ENCODE data around the gene SHROOM2. TPM values are rescaled to one million over a fixed set of nuclear protein-coding genes. Genes with fewer than 3 reads are reported as not detected.

Gene SHROOM2
- polyA plus RNA-seq, 1 donor (not counting 4 experiments of a cell fraction or from before 2014, with no cell fraction given), result 3.3 TPM

DNA sequence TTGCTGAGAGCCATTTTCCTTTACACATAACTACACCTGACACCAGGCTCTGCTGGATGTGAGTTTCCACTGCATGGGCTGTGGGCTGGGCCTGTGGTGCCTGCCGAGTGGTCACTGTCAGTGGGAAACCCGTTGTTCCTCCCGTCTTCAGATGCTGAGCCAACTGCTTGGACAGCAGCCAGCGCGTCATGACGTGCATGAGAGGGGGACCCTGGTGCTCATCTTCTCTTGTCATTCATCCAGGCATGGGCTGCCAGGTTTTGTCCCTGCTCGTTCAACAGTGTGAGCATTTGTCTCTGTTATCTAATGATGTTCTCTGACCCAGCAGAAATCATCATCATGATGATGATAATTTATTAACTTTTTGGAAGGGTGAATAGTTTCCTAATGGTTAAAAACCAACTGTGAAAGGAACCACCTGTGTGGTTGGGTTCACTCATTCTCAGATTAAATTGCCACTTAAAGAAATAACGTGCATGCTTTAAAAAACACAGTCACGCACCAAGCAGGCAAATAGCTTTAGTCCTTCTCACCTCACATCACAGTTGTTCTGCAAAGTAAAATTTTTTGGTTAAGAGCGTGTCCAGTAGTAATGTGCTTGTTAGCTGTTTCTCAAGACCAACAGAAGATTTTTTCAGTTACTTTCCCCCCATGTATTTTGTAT is 161.0 kb downstream of the SHROOM2 start:
- Histone ChIP-seq H3K4me2 (ENCODE audit: control insufficient read depth, extremely low read depth, insufficient read depth, low read depth, low read length) (no peak overlapping the region), H3K36me3 (ENCODE audit: control insufficient read depth in 2 of 2, extremely low read depth in 1 of 2, insufficient read depth in 2 of 2, low read length in 2 of 2) (peaks cover 0 to 2% of the 10 kb centered on the region in 2 experiments), H3K4me3 (ENCODE audit: control insufficient read depth in 2 of 3, extremely low read depth in 1 of 3, insufficient read depth in 2 of 3, low read depth in 1 of 3, low read length in 3 of 3) (no peak overlapping the region), H3K9me1 (ENCODE audit: control insufficient read depth, extremely low read depth, insufficient read depth, low read length) (no peaks in the 10 kb centered on the region), H3K27me3 (ENCODE audit: control insufficient read depth, extremely low read depth, insufficient read depth, low read length) (no peaks in the 10 kb centered on the region), H3K27ac (ENCODE audit: control insufficient read depth, insufficient read depth, low read length) (no peak overlapping the region), H3K4me1 (ENCODE audit: control insufficient read depth, extremely low read depth, insufficient read depth, low read length) (no peaks in the 10 kb centered on the region), H3K79me2 (ENCODE audit: control insufficient read depth, insufficient read depth, low read length) (no peaks in the 10 kb centered on the region), H2AFZ (ENCODE audit: control insufficient read depth, low read length) (no peak overlapping the region), H3K9me3 (ENCODE audit: control insufficient read depth, low read depth, low read length) (no peaks in the 10 kb centered on the region), H3K9ac (ENCODE audit: control insufficient read depth, extremely low read depth, insufficient read depth, low read length) (no peak overlapping the region), H4K20me1 (ENCODE audit: control insufficient read depth, extremely low read depth, insufficient read depth, low read length) (no peaks in the 10 kb centered on the region)
- DNase-seq (ENCODE audit: low read depth, low spot score) (no peak), FAIRE-seq (no peak)
- dilution Hi-C loops (cut with MboI; ENCODE audit: extremely low pct_ligation_motif_present, low sequenced_read_pairs), result no loop called here
- TF ChIP-seq EZH2 (IDR thresholded peaks at IDR 0.05; ENCODE audit: low read length), result no peak
- TF ChIP-seq, protein P1, sequence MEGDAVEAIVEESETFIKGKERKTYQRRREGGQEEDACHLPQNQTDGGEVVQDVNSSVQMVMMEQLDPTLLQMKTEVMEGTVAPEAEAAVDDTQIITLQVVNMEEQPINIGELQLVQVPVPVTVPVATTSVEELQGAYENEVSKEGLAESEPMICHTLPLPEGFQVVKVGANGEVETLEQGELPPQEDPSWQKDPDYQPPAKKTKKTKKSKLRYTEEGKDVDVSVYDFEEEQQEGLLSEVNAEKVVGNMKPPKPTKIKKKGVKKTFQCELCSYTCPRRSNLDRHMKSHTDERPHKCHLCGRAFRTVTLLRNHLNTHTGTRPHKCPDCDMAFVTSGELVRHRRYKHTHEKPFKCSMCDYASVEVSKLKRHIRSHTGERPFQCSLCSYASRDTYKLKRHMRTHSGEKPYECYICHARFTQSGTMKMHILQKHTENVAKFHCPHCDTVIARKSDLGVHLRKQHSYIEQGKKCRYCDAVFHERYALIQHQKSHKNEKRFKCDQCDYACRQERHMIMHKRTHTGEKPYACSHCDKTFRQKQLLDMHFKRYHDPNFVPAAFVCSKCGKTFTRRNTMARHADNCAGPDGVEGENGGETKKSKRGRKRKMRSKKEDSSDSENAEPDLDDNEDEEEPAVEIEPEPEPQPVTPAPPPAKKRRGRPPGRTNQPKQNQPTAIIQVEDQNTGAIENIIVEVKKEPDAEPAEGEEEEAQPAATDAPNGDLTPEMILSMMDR (optimal IDR thresholded peaks at IDR 0.05 in 1 of 3, IDR thresholded peaks at IDR 0.05 in 1 of 3, conservative IDR thresholded peaks at IDR 0.05 in 1 of 3; ENCODE audit: extremely low read depth in 1 of 3, insufficient read depth in 2 of 3, low read length in 3 of 3), result no peak

GRCh38 chrX:9948406-9948805 is 162.2 kb downstream of the SHROOM2 start:
- H3K9me1 ChIP-seq (ENCODE audit: control insufficient read depth, extremely low read depth, insufficient read depth, low read length), result no peaks in the 10 kb centered on the region
- no peak overlapping the region for H3K4me3 ChIP-seq (ENCODE audit: control insufficient read depth in 2 of 3, extremely low read depth in 1 of 3, insufficient read depth in 2 of 3, low read depth in 1 of 3, low read length in 3 of 3)
- no peak overlapping the region for H3K4me2 ChIP-seq (ENCODE audit: control insufficient read depth, extremely low read depth, insufficient read depth, low read depth, low read length)
- no peak for TF ChIP-seq EZH2 (IDR thresholded peaks at IDR 0.05; ENCODE audit: low read length)
- TF ChIP-seq, protein P1 (optimal IDR thresholded peaks at IDR 0.05 in 1 of 3, IDR thresholded peaks at IDR 0.05 in 1 of 3, conservative IDR thresholded peaks at IDR 0.05 in 1 of 3; ENCODE audit: extremely low read depth in 1 of 3, insufficient read depth in 2 of 3, low read length in 3 of 3), result no peak
- no peaks in the 10 kb centered on the region for H3K4me1 ChIP-seq (ENCODE audit: control insufficient read depth, extremely low read depth, insufficient read depth, low read length)
- dilution Hi-C loops (cut with MboI; ENCODE audit: extremely low pct_ligation_motif_present, low sequenced_read_pairs), result no loop called here
- H3K27me3 ChIP-seq (ENCODE audit: control insufficient read depth, extremely low read depth, insufficient read depth, low read length), result no peaks in the 10 kb centered on the region
- no peaks in the 10 kb centered on the region for H3K9me3 ChIP-seq (ENCODE audit: control insufficient read depth, low read depth, low read length)
- FAIRE-seq (no peak), DNase-seq (ENCODE audit: low read depth, low spot score) (no peak)
- peaks cover 0 to 2% of the 10 kb centered on the region in 2 experiments for H3K36me3 ChIP-seq (ENCODE audit: control insufficient read depth in 2 of 2, extremely low read depth in 1 of 2, insufficient read depth in 2 of 2, low read length in 2 of 2)
- no peaks in the 10 kb centered on the region for H3K79me2 ChIP-seq (ENCODE audit: control insufficient read depth, insufficient read depth, low read length)
- no peak overlapping the region for H2AFZ ChIP-seq (ENCODE audit: control insufficient read depth, low read length)
- no peak overlapping the region for H3K9ac ChIP-seq (ENCODE audit: control insufficient read depth, extremely low read depth, insufficient read depth, low read length)
- H3K27ac ChIP-seq (ENCODE audit: control insufficient read depth, insufficient read depth, low read length), result no peak overlapping the region
- H4K20me1 ChIP-seq (ENCODE audit: control insufficient read depth, extremely low read depth, insufficient read depth, low read length), result no peaks in the 10 kb centered on the region

Measured in keratinocyte (primary cell).